Progenitor cell of endocrine pancreas (in vitro differentiated cells): Measurements from ENCODE around the gene MRPL55. TPM values are rescaled to one million over a fixed set of nuclear protein-coding genes. Genes with fewer than 3 reads are reported as not detected.

Experiments
- DNase-seq: peaks from one replicate; pipeline ENCODE4 v3.0.0; 2021; ENCODE audit warnings: low spot score; ENCODE audit not compliant: unreplicated experiment
- H3K27ac Mint-ChIP-seq: 2 replicates; pipeline ENCODE4 v1.8.0; 2021; ENCODE audit warnings: mild to moderate bottlenecking, moderate library complexity, mixed read lengths
- H3K27me3 Mint-ChIP-seq: 2 replicates; pipeline ENCODE4 v1.8.0; 2021; ENCODE audit warnings: mixed read lengths
- H3K36me3 Mint-ChIP-seq: 2 replicates; pipeline ENCODE4 v1.8.0; 2022; ENCODE audit warnings: mixed read lengths; ENCODE audit not compliant: insufficient read depth
- H3K4me1 Mint-ChIP-seq: 2 replicates; pipeline ENCODE4 v1.8.0; 2021; ENCODE audit warnings: low read depth, mixed read lengths
- H3K4me3 Mint-ChIP-seq: 2 replicates; pipeline ENCODE4 v1.8.0; 2021; ENCODE audit warnings: low read depth, mild to moderate bottlenecking, moderate library complexity, mixed read lengths
- H3K9me3 Mint-ChIP-seq: 2 replicates; pipeline ENCODE4 v1.8.0; 2021; ENCODE audit warnings: low read depth, mixed read lengths
- CTCF ChIP-seq: fragments of 200-600 bp; sonication (generic); IDR thresholded peaks from one replicate; pipeline ENCODE4 v1.5.0; 2021; ENCODE audit warnings: antibody characterized with exemption, mild to moderate bottlenecking; ENCODE audit not compliant: unreplicated experiment
- total RNA-seq: library from RNA; stranded (reverse); gene quantifications from 2 replicates; pipeline ENCODE4 v1.2.1, GENCODE V29; 2021

MRPL55 gene
- total RNA-seq, 1 donor from 2014 or later = 50.3 TPM

- no peaks in the 10 kb centered on the region for H3K36me3 Mint-ChIP-seq
- no peaks in the 10 kb centered on the region for H3K9me3 Mint-ChIP-seq
- peaks cover 36% of the 10 kb centered on the region for H3K27me3 Mint-ChIP-seq
- no peak for TF ChIP-seq CTCF
- DNase-seq = no peak
- H3K4me3 Mint-ChIP-seq = no peak overlapping the region
- H3K27ac Mint-ChIP-seq = no peak overlapping the region
- H3K4me1 Mint-ChIP-seq = peaks cover 2% of the 10 kb centered on the region
Observed at GRCh38 chr1:228063251-228064191, 45.6 kb downstream of the MRPL55 start.

GRCh38 chr1:228062812-228063211, 46.3 kb downstream of the MRPL55 start:
- Mint-ChIP-seq H3K27me3 (peaks cover 44% of the 10 kb centered on the region), H3K9me3 (no peaks in the 10 kb centered on the region)
- no peak for TF ChIP-seq CTCF

GRCh38 chr1:228062085-228062791, 46.9 kb downstream of the MRPL55 start:
- H3K4me3 Mint-ChIP-seq = no peak overlapping the region

More at GRCh38 chr1:228062812-228063211, 46.3 kb downstream of the MRPL55 start:
- DNase-seq = no peak
- no peak overlapping the region for H3K4me3 Mint-ChIP-seq
- no peak overlapping the region for H3K27ac Mint-ChIP-seq
- H3K36me3 Mint-ChIP-seq = no peaks in the 10 kb centered on the region
- peaks cover 2% of the 10 kb centered on the region for H3K4me1 Mint-ChIP-seq

GRCh38 chr1:228061411-228062084, 47.6 kb downstream of the MRPL55 start:
- H3K4me1 Mint-ChIP-seq = peaks cover 2% of the 10 kb centered on the region
- H3K4me3 Mint-ChIP-seq = no peak overlapping the region
- H3K27ac Mint-ChIP-seq = no peak overlapping the region
- no peaks in the 10 kb centered on the region for H3K9me3 Mint-ChIP-seq
- no peak for TF ChIP-seq CTCF
- no peak for DNase-seq
- H3K27me3 Mint-ChIP-seq = peaks cover 46% of the 10 kb centered on the region
- H3K36me3 Mint-ChIP-seq = no peaks in the 10 kb centered on the region

More at GRCh38 chr1:228062085-228062791, 46.9 kb downstream of the MRPL55 start:
- Mint-ChIP-seq H3K36me3 (no peaks in the 10 kb centered on the region), H3K4me1 (peaks cover 2% of the 10 kb centered on the region), H3K27ac (no peak overlapping the region), H3K27me3 (peaks cover 46% of the 10 kb centered on the region), H3K9me3 (no peaks in the 10 kb centered on the region)
- DNase-seq = no peak
- TF ChIP-seq CTCF = no peak
